Right lobe of liver (tissue), 6 donors: ENCODE data around the gene PRKCQ. TPM values are rescaled to one million over a fixed set of nuclear protein-coding genes. Genes with fewer than 3 reads are reported as not detected.

Experiments used
- ATAC-seq, 4 donors: fragments of 200-7000 bp; cut with Tn5 transposase; one replicate each; pipeline ENCODE4 v1.9.1; 2020; ENCODE audit warnings: mild to moderate bottlenecking in 4 of 4, moderate library complexity in 4 of 4
- DNase-seq, 3 donors: peaks; one replicate each; pipeline ENCODE4 v3.0.0-alpha.2; 2020
- H3K27ac ChIP-seq, 3 donors: fragments of 200-600 bp; one replicate each; pipeline ENCODE4 v1.8.0; 2022
- H3K27me3 ChIP-seq, 2 donors: fragments of 200-600 bp; one replicate each; pipeline ENCODE4 v1.8.0; 2022
- H3K36me3 ChIP-seq, 4 donors: fragments of 200-600 bp; sonication (generic) in 1 of 4; one replicate each; pipeline versions ENCODE4 v1.5.1 to v1.8.0; 2017 to 2022; ENCODE audit warnings: control low read depth in 1 of 4
- H3K4me1 ChIP-seq, 4 donors: fragments of 200-600 bp; sonication (generic) in 1 of 4; one replicate each; pipeline versions ENCODE4 v1.5.1 to v1.8.0; 2017 to 2022; ENCODE audit warnings: control low read depth in 1 of 4
- H3K4me3 ChIP-seq, 3 donors: fragments of 200-600 bp; one replicate each; pipeline ENCODE4 v1.8.0; 2022
- H3K9me3 ChIP-seq, 4 donors: fragments of 200-600 bp; sonication (generic) in 1 of 4; one replicate each; pipeline versions ENCODE4 v1.5.1 to v1.8.0; 2017 to 2022; ENCODE audit warnings: control low read depth in 1 of 4
- POLR2A ChIP-seq: fragments of 450-650 bp; IDR thresholded peaks from one replicate; pipeline ENCODE4 v1.6.1; 2017; ENCODE audit warnings: antibody characterized with exemption, mild to moderate bottlenecking
- WGBS: methylation state at CpG from one replicate; pipeline ENCODE4 v1.1.6; 2018; ENCODE audit warnings: low coverage, low lambda C conversion rate; ENCODE audit not compliant: insufficient coverage; ENCODE audit errors: missing lambda C conversion rate; 5-methylcytosine and 5-hydroxymethylcytosine counted together
- intact Hi-C, 2 donors: fragments of 100-400 bp; cut with DNase I; formaldehyde crosslinking; loops; one replicate each; pipeline versions ENCODE4 v1.11.2 to v1.14.1; 2022
- long read RNA-seq: library from polyadenylated mRNA; unstranded; transcript quantifications from one replicate; pipeline ENCODE4 v2.0.0, GENCODE V29; 2019
- total RNA-seq, 6 experiments: library from RNA; depleted of rRNA in 2 of 6; stranded (reverse); fragments of >200 nt in 2 of 6; fragmentation: NEBNext Ultra II Directional in 3 of 6; extraction: Animal tissue kit (Norgen Biotek cat#: 25700) in 3 of 6; gene quantifications; one replicate each; pipeline versions ENCODE4 v1.1.0 to v1.2.4, GENCODE V29; 2016 to 2023
- TF ChIP-seq, protein P1 (sequence below), 4 donors: fragments of 200-600 bp in 3 of 4; fragments of 450-650 bp in 1 of 4; IDR thresholded peaks; one replicate each; pipeline versions ENCODE4 v1.5.1 to v1.8.0; 2016 to 2022; ENCODE audit warnings: antibody characterized with exemption in 4 of 4, mild to moderate bottlenecking in 2 of 4
- donor health status: DM: no; HTN: yes; CAD: no.
- donor health status: DM: no; HTN: no; CAD: no.
- donor health status: DM: no; HTN: no; CAD: no.
- donor health status: DM: no; HTN: yes; CAD: no.
- donor health status: DM: no; HTN: yes; CAD: no.

The PRKCQ gene
- total RNA-seq, result under 1 TPM; 0.12 to 0.60 (median 0.16) TPM
- long read RNA-seq, result 0 reads

DNA sequence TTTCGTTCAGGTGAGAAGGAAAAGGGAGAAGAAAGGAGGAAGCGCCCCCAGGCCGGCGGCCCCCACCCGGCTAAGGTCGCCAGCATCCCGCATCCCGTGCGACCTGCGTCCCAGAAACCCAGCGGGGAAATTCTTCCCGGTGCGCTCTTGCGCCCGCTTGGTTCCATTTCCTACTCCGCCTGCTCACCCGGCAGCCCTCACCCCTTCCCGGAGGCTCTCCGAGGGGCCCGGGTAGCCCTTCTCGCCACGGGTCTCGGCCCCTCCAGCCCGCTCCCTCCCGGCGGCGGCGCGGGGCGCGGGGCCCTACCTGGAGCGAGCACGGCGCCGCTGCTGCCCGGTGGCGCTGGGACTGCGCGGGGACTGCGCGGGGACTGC is at the start of gene PRKCQ:
Gene PRKCQ, minus strand, starts transcription at position 373 of the 375 bp plus-strand sequence. CDS start 65,141 bp downstream, outside the sequence.
- ATAC-seq, result peak; percentile 38 to 61 (median 56)
- intact Hi-C loops, result loop anchor here in 1 of 2 donors (10.0 kb wide), 1 partner anchor 65 kb away; no protein-coding TSS in a partner anchor
- H3K27me3 ChIP-seq, result no peaks in the 10 kb centered on the region
- 1% methylated on average over 27 of the region's 41 CpGs for WGBS
- TF ChIP-seq, protein P1, sequence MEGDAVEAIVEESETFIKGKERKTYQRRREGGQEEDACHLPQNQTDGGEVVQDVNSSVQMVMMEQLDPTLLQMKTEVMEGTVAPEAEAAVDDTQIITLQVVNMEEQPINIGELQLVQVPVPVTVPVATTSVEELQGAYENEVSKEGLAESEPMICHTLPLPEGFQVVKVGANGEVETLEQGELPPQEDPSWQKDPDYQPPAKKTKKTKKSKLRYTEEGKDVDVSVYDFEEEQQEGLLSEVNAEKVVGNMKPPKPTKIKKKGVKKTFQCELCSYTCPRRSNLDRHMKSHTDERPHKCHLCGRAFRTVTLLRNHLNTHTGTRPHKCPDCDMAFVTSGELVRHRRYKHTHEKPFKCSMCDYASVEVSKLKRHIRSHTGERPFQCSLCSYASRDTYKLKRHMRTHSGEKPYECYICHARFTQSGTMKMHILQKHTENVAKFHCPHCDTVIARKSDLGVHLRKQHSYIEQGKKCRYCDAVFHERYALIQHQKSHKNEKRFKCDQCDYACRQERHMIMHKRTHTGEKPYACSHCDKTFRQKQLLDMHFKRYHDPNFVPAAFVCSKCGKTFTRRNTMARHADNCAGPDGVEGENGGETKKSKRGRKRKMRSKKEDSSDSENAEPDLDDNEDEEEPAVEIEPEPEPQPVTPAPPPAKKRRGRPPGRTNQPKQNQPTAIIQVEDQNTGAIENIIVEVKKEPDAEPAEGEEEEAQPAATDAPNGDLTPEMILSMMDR (IDR thresholded peaks at IDR 0.05), result no peak
- peak within 1 kb of the TSS; percentile 62 to 76 (median 66) for H3K27ac ChIP-seq
- no peaks in the 10 kb centered on the region for H3K4me1 ChIP-seq
- no peaks in the 10 kb centered on the region for H3K9me3 ChIP-seq
- peak in 2 of 3 donors; percentile 47 to 50 for DNase-seq
- H3K4me3 ChIP-seq, result peak within 1 kb of the TSS; percentile 67 to 76 (median 73)
- H3K36me3 ChIP-seq, result no peaks in the 10 kb centered on the region

DNA sequence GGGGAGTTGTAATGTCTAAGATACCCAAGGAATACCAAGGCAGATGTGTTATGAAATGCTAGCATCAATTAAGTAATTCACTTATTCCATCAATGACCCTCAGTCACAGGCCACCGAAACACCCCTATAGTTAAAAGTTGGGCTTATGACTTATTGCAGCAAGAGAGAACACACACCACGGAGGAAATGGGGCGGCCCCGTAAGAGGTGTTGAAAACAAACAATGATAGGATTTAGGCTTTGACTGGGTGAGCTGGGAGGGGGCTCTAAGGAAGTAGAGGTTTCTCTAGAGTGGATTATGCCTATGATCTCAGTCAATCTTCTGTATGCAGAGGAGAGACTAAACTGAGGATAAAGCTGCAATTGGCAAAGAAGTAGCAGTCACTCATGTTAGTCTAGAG is 45.4 kb upstream of the PRKCQ start:
- no peak for ATAC-seq
- Histone ChIP-seq H3K9me3 (no peaks in the 10 kb centered on the region), H3K27ac (no peak overlapping the region), H3K36me3 (no peaks in the 10 kb centered on the region), H3K4me3 (no peak overlapping the region), H3K4me1 (no peaks in the 10 kb centered on the region), H3K27me3 (no peaks in the 10 kb centered on the region)
- WGBS, result 45% methylated on average over 4 of the region's 4 CpGs
- intact Hi-C loops, result no loop called here
- DNase-seq, result no peak
- TF ChIP-seq, protein P1 (IDR thresholded peaks at IDR 0.05), result no peak
- TF ChIP-seq POLR2A, result no peak

DNA sequence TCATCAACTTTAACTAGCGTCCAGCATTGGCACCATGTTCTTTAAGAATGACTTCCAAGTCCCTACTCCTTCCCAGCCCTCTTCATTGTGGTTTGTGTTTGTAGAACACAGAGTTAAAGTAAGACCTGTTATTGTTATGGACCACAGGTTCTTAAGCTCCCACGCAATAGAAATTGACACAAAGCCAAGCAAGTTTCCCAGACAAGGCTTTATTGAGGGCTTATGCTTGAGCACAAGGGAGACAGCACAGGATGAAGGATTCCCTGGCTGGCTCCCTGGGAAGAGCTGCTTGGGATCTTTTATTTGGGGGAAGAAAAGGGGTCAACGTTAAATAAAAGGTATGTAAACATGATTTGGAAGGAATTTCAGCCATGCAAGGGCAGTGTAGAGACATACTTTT is 44.3 kb upstream of the PRKCQ start:
- no peak for TF ChIP-seq POLR2A
- TF ChIP-seq, protein P1 (IDR thresholded peaks at IDR 0.05), result no peak
- ATAC-seq (no peak), DNase-seq (no peak)
- intact Hi-C loops, result no loop called here
- Histone ChIP-seq H3K4me1 (no peaks in the 10 kb centered on the region), H3K27me3 (no peaks in the 10 kb centered on the region), H3K27ac (no peak overlapping the region), H3K4me3 (no peak overlapping the region), H3K9me3 (no peaks in the 10 kb centered on the region), H3K36me3 (no peaks in the 10 kb centered on the region)
- 54% methylated on average over 3 of the region's 3 CpGs for WGBS

DNA sequence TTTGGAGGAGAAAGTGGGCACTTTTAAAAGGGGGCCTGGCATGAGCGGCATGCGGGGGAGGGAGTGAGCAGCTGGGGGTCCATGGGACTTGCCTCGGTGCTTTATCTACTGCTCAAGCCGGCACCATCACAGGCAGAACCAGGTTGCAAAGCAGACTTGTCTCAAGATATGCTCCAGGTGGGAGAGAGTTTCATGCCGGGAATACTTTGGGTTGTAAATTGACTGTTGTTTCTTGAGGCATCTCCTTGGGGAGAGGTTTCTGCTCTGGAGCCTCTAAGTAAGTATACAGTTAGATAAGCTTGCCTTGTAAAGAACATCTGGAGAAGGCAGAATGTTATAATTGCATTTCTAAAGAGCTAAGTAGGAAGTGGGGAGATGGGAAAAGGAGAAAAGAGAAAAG is 42.8 kb upstream of the PRKCQ start:
- Histone ChIP-seq H3K36me3 (no peaks in the 10 kb centered on the region), H3K4me3 (no peak overlapping the region), H3K4me1 (no peaks in the 10 kb centered on the region), H3K27ac (no peak overlapping the region), H3K27me3 (no peaks in the 10 kb centered on the region), H3K9me3 (no peaks in the 10 kb centered on the region)
- intact Hi-C loops, result no loop called here
- DNase-seq, result no peak
- no peak for ATAC-seq
- TF ChIP-seq POLR2A, result no peak
- TF ChIP-seq, protein P1 (IDR thresholded peaks at IDR 0.05), result no peak
- WGBS, result 70% methylated on average over 5 of the region's 5 CpGs

DNA sequence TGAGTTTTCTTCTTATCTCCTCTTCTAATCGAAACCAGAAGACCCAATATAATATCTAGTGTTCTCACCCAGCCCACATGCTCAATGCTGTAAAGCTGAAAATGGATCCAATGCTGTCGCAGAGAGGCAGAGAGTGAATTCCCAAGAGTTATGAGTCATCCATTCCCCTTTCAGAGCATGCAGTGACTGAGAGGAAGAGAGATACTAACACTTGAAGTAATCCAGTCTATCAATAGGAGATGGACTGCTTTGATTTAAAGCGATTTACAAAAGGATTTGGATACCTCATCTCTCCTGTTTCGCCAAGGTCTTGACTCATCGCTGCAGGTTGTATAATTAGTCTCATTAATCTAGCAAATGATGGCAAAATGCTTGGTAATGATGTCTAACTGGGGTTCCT is 41.5 kb upstream of the PRKCQ start:
- no peak for TF ChIP-seq POLR2A
- TF ChIP-seq, protein P1 (IDR thresholded peaks at IDR 0.05), result no peak
- H3K4me1 ChIP-seq, result no peaks in the 10 kb centered on the region
- no peak for DNase-seq
- no peaks in the 10 kb centered on the region for H3K9me3 ChIP-seq
- no peaks in the 10 kb centered on the region for H3K36me3 ChIP-seq
- no peak for ATAC-seq
- H3K27me3 ChIP-seq, result no peaks in the 10 kb centered on the region
- no peak overlapping the region for H3K27ac ChIP-seq
- WGBS, result 59% methylated on average over 5 of the region's 5 CpGs
- intact Hi-C loops, result no loop called here
- H3K4me3 ChIP-seq, result no peak overlapping the region
